HG02884 (cell line): ENCODE measurements around the gene TTC16.
A peak's percentile ranks its signal among the peaks of the same experiment; 100 is the strongest.

ENCODE experiments used
- ATAC-seq: cut with Tn5 transposase; IDR thresholded peaks from one replicate; pipeline ENCODE4 v1.9.1; 2021; ENCODE audit warnings: mild to moderate bottlenecking, moderate library complexity; ENCODE audit not compliant: unreplicated experiment

Gene TTC16

DNA sequence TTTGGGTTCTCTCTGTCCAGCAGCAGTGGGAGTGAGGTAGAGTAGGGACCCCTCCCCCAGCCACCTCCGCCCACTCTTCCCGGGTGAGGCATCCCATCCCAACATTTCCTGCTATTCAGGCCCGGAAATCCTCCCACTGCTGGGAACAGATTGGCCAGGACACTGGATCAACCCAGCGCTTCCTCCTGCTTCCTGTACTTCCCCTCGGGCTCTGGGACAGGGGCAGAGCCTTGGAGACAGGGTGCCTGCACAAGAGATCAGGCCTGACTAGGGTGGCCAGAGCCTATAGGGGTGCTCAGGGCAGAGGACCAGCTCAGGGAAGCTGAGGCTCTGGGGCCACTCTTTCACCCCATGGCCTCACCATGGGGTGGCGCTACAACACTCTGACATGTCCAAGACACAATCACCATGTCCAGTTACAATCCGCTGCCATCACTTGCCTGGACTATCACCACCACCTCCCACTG is 48.1 kb downstream of the TTC16 start:
- no peak for ATAC-seq

DNA sequence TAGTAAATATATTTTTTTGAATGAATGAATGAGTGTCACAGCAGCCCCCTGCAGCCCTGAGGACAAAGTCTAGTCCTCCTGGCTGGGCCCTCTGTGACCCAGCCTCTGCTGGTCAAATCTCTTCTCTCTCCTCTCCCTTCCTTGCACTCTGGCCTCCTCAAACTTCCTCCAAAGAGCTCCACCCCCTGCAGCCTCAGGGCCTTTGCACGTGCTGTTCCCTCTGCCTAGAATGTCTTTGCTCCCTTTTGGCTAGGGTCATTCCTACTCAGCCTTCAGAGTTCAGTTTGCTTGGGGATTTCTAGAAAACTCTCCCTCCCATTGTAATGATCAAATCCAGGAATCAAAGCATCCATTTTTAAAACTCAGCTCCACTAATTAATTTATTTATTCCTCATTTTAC is 49.5 kb downstream of the TTC16 start:
- no peak for ATAC-seq

DNA sequence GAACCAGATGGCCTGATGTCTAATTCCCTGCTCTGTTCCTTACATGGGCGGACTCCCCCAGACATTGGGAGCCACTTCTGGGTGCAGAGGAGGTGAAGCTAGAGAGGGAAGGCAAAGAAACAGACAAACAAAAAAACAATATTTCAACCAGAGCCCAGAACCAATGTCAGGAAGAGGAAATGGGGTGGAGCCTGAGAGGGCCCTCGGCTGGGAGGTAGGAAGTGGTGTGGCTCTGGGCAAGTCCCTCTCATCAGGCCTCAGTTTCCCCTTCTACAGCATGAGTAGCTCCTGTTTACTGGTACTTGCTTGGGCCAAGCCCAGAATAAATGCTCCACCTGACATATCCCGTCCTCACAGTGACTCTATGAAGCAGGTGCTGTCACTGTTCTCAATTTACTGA is 51.5 kb downstream of the TTC16 start:
- no peak for ATAC-seq

DNA sequence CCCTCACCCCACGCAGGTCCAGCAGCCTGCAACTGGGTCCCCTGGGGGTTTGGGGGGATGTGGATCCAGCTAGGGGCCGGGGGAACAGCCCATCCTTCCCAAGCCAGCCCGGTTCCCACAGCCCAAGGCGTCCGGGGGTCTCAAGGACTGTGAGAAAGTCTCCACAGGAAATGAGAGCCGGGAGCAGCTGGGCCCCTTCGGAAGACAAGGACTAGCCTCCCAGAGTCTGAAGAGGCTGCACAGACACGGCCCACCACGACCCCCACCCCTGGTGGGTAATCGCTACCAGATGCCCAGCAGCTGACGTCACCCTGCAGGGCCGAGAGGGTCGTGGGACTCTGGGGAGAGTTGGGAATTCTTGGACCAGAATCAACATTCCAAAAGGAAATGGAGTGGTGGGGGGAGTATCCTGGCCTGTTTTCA is 52.0 kb downstream of the TTC16 start:
- no peak for ATAC-seq

DNA sequence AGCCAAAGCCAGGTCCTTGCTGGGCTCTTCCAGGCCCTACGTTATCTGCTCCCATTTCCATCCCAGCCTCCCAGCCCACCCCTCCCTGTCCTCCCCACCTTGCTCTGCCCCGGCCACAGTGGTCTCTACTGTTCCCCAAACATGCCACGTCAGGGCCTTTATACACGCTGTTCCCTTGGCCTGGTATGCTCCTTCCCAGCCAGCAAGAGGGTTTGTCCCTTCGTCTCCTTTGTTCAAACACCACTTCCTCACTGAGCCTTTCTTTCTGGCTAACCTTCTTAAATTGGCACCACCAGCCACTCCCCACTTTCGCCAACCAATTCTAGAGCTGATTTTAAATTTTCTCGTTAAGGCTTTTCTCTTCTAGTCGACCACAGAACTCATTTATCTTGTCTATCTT is 52.8 kb downstream of the TTC16 start:
- no peak for ATAC-seq

DNA sequence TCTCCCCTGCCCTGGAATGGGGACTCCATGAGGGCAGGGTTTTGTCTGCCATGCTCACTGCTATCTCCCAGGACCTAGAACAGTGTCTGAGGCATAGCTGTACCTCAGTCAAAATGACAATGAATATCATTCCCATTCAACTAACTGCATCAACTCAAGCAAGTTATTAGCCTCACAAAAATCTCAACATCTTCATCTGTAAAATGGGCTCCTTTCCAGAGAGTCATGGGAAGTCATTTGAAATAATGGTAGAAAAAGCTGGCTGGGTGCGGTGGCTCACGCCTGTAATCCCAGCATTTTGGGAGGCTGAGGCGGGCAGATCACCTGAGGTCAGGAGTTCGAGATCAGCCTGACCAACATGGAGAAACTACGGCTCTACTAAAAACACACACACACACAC is 53.2 kb downstream of the TTC16 start:
- ATAC-seq = no peak

DNA sequence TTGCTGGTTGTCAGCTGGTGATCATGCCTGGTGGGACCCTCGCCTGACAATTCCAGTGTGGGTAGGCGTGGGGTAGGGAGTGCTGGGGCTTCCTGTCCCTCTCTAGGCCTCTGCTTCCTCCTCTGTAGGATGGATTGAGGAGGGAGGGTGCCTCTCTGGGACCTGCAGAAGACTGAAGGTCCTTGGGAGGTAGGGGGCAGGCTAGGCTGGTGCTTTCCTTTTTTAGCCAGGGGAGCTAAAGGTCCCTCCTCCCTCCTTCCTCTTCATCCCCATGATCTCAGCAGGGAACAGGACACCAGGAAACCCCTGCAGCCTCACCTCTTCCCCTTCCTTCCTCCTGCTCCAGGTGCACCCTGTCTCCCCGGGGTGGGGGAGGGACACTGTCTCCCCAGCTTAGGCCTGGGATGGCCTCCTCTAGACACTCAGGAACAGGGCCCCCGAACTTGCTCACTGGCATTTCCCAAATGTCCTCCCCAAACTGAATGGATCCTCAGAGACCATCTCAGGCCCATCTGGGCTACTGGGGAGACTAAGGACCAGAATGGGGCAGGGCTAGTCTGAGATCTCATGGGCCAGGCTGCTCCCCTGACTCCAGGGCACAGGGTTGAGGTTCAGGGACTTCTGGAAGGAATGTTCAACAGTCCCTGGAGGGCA is 54.2 kb downstream of the TTC16 start:
- no peak for ATAC-seq

DNA sequence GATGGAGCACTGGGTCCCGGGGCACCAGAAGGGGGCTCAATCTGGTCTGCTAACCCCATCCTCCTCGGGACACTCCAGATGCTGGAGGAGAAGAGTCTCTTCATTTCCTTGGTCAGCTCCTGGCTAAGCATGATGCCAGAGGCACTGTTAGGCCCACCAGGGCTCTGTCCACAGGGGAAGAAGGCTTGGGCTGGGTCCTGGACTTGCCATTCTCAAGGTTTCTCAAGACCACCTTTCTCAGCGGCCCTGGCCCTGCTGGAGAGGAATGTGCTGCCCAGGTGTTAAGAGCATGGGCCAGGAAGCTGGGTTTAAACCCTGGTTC is 54.7 kb downstream of the TTC16 start:
- ATAC-seq = no peak

DNA sequence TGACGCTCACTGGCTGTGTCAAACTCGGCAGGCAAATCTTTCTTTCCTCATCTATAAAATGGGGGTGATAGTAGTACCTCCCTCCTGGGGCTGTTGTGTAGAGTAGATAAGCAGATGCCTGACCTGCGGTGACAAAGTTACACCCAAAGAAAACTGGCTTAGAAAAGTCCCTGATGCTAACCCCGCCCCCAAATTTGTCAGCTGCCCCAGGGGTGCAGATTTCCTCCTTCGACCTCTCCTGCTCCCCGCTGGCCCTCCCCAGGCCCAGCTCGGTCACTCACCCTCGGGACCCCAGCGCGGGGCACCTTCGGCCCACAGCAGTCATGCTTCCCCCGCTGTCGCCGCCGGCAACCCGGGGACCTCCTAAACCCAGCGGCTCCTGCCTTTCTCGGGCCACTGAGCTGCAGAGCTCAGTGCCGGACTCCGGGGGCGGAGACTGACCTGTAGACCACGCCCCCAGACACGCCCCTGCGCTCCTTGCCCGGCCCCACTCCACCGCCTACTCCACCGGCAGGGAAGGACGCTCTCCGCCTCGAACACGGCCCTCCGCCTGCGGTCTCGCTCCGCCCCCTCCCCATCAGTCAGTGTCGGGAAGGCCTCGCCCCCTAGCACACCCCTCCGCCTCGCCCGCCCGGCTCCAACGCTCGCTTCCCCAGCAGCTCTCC is 55.2 kb downstream of the TTC16 start:
- ATAC-seq = peak; percentile 77

DNA sequence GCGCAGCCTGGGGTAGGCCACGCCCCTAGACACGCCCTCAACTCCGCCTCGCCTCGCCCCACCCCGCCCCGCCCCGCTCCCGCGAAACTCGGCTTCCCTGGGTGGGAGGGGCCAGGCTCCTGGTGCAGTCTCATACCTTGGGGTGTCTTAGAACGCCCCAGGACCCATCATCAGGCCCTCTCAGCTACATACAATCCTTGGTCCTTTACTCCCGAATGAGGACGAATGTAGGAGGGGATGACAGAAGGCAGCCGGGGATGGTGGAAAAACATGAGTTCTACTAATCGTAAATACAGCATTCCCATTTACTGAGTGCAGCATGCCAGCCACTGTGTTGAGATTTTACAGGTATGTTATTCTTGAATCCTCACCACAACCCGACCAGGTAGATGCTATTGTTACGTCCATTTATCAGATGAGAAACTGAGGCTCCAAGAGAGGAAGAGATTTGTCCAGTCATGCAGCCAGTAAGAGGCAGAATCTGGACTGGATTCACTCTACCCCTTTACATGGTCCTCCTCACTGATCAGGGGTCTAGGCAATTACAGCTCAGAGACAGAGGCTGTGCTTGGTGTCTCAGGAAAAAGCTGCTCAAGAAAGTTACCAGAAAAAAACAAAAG is 55.8 kb downstream of the TTC16 start:
- ATAC-seq = no peak

DNA sequence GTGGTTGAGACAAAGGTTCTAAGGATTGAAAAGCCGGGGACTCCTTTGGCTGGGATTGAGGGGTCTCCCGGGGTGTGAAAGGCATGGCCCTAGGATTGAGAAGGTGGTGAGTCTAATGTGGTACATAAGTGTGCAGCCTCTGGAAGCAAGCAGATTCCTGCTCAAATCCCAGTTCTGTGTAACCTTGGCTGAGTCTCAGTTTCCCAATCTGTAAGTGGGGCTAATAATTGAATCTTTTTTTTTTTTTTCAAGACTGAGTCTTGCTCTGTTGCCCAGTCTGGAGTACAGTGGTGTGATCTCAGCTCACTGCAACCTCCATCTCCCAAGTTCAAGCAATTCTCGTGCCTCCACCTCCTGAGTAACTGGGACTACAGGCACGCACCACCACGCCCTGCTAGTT is 56.7 kb downstream of the TTC16 start:
- no peak for ATAC-seq

DNA sequence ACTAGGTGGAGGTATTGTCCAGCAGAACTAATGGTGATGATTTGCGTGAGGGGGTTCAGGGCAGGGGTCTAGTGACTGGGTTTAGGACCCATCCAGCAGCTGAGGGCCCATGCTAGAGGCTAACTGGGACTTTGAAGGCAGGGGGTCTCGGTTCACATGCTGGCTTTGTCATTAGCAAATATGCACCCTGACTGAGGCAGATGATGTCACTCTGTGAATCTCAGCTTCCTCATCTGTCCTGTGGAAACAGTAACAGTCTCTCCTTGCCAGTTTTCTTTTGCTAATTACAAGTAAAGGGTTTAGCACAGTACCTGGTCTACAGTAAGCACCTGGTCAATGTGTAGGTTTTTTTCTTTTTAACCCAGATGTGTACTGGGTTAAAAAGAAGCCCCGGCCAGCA is 57.4 kb downstream of the TTC16 start:
- ATAC-seq = no peak

DNA sequence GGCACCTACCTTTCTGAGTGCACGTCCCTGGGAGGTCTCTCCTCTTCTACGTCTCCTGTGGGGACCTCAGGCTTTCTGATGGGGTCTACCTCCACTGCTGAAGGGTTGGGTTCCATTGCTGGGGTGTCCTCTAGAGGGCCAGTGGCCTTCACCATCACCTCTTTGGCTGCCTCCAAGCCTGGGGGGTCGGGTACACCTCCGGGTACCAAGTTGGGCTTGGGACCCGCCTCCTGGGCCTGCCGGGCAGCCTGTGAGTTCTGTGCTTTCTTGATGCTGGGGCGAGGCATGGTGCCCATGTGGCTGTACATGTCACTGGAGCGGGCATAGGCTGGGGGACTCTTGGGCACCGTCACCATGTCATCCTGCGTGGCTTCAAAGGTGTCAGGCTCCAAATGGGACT is 58.1 kb downstream of the TTC16 start:
- no peak for ATAC-seq

DNA sequence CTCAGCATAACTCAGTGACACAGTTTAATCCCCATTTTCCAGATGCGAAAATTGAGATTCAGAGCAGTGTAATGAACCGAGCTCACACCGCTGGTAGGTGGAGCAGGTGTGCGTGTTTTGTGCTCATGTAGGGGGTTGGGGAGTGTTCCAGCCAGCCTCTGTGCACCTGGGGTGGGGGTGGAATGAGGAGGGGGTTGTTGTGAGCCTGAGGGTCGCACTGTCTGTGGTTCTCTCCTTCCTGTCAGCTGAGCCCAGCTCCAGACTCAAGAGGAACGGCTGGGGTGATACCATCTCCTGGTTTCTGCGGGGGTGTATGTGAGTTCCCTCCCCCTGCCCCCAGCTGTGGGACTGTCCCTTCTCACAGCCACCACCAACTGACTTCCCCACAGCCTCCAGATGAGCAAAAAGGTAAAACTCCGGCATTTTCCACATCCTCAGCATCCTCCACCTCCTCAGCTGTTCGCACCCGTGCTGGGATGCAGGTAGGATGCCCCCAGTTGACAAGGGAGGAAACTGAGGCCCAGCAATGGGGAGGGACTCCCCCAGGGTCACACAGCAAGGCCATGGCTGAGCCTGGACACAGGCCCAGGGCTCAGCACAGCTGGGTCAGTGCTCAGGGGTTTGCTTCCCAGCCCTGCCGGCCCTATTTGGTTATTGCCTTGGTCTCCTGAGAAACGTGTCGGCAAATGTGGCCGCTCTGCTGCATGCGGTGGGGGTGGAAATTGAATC is 60.5 kb downstream of the TTC16 start:
- ATAC-seq = no peak

DNA sequence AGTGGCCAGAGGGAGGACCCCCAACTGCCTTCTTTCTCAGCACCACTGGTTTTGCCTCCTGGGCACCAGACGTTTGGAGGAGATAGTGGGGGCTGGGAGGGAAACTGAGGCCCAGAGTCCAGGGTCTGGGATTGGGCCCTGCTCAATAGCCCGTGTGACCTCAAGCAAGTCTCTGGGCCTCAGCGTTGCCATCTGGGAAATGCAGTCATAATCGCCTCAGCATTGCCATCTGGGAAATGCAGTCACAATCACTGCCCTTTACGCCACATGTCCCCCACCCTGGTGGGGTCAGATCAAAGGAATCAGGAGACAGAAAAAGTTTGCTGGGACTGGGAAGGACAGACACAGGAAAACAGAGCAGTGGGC is 61.0 kb downstream of the TTC16 start:
- no peak for ATAC-seq

DNA sequence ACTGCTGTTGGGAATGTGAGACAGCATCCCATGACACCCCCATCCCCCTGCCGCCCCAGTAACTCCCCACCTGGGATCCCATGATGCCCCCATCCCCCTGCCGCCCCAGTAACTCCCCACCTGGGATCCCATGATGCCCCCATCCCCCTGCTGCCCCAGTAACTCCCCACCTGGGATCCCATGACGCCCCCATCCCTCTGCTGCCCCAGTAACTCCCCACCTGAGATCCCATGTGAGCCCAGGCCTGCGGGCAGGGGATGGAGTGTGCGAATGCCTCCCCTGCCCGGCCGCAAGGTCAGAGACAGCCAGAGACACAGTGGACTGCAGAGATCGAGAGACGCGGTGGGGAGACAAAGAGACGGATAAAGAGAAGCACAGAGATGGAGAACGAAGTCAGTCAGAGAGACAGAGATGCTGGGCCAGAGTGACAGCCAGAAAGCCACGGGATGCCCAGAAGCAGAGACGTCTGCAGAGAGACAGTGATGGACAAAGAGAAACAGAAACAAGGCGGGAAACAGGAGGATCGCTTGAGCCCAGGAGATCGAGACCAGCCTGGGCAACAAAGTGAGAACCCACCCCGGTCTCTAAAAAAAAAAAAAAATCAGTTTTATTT is 61.6 kb downstream of the TTC16 start:
- no peak for ATAC-seq

DNA sequence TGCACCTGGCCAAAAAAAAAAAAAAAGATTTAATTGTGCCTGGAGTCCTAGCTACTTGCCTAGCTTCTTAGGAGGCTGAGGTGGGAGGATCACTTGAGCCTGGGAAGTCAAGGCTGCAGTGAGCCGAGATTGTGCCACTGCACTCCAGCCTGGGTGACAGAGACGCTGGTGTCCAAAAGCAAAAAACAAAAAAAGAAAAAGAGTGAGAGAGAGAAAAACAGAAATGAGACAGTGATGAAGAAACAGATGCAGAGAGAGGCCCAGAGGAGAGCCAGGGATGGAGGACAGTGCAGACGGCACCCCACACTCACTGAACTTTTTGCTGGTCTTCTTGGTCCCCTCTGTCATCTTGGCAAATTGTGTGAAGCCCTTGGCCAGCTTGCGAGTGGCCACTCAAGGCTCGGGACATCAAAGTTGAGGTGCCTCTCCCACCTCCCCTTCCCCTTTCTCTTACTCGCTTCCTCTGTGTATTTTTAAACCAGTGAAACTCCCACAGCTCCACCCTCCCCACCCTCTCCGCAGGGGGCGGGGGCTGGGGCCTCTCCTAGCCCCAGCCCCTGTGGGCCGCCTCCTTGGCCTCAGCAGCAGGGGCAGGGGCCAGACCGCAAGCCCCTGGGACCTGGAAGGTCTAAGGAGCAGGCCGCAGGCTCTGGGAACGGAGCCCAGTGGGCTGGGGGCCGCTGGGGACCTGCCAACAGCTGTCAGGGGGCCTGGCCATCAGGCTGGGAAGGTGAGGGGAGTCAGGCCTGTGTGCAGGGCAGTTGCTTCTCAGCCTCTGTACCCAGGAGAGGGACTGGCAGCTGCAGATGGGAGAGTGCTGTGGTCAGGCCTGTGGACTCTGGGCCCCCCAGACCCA is 62.6 kb downstream of the TTC16 start, which contains the start of gene SH2D3C:
Gene SH2D3C, minus strand, starts transcription at position 387 of the 856 bp plus-strand sequence. Its CDS starts 39 bp downstream, at position 348.
- ATAC-seq = no peak

DNA sequence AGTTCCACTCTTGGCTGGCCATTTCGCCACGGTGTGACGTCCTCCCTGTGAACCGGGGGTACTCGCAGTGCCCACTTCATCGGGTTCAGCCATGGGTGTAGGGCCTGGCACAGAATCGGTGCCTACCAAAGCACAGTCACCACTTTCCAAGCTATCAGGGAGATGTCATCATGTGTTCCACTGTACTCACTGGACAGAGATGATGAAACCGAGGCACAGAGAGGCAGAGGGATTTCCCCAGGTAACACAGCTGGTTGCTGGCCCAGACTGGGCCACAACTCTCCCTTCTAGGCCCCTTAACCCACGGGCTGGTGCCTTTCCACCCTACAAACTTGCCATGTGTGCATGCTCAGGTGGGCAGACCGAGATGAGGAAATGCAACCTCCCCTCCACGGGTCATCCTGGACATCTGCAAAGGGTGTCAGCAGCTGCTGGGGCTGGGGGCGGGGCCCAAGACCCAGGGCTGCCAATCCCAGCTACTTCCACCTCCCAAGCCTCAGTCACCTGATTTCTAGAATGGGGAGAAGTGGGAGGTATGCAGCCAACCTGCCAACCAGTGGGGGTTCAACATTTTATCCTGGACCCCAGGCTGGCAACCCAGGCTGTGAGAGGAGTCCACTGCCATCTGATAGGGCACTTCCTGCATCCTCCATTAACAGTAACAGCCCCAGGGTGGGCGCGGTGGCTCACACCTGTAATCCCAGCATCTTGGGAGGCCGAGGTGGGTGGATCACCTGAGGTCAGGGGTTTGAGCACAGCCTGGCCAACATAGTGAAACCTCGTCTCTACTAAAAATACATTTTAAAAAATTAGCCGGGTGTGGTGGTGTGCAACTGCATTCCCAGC is 63.5 kb downstream of the TTC16 start:
- ATAC-seq = peak; percentile 36

DNA sequence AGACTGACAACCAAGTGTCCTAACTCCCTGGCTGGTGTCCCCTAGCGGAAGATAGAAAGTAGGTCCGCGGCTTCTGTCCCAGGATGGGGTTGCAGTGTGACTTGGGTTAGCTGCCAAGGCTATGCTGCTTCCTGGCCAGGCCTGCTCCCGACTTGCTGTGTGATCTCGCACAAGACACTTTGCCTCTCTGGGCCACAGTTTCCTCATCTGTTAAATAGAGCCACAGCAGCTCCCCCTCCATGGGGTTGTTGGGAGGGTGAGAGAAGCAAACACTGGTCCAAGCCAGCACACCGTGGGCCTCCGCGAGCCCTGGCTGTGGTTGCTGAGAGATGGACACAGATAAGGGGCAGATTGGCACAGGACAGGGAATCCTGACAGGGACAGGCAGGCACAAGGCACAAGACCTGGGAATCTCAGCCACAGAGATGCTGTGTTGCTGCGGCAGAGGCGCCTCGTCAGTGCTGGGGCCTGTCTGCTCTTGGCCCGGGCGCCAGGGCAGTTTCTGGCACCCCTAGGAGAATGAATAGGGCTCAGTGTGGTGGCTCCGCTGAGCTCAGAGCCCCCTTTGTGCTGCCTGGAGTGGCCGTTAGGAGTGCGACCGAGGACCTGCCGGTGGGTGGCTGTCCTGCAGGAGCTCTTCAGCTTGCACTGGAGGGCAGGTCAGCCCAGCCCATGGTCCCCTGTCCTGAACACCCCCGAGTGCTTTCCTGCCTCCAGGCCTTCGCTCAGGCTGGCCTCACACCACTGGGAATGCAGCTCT is 64.4 kb downstream of the TTC16 start:
- no peak for ATAC-seq
